ENCODE data around the gene CARNS1. TPM values are rescaled to one million over a fixed set of nuclear protein-coding genes. Genes with fewer than 3 reads are reported as not detected.
A peak's percentile ranks its signal among the peaks of the same experiment; 100 is the strongest.

The CARNS1 gene
- total and polyA plus RNA-seq, 2 experiments from 2014 or later = 1.4 to 2.1 TPM

- H3K27ac ChIP-seq = no peak overlapping the region
- DNase-seq (ENCODE audit: low read depth in 1 of 2, low spot score in 1 of 2) = peak in 1 of 2 donors; percentile 49
- TF ChIP-seq CTCF (IDR thresholded peaks at IDR 0.05; ENCODE audit: low read depth, low read length) = no peak
- H3K27me3 ChIP-seq = peaks cover 3% of the 10 kb centered on the region
- no peaks in the 10 kb centered on the region for H3K36me3 ChIP-seq
- H3K4me3 ChIP-seq = no peak overlapping the region
- H3K4me1 ChIP-seq (ENCODE audit: low read depth) = no peaks in the 10 kb centered on the region
- H3K9me3 ChIP-seq (ENCODE audit: low read depth) = no peaks in the 10 kb centered on the region
Measured at GRCh38 chr11:67409781-67410368, 5.6 kb upstream of the CARNS1 start.

- TF ChIP-seq CTCF (IDR thresholded peaks at IDR 0.05; ENCODE audit: low read depth, low read length) = no peak
- Histone ChIP-seq H3K4me3 (no peak overlapping the region), H3K9me3 (ENCODE audit: low read depth) (no peaks in the 10 kb centered on the region), H3K27ac (no peak overlapping the region), H3K36me3 (no peaks in the 10 kb centered on the region), H3K4me1 (ENCODE audit: low read depth) (no peaks in the 10 kb centered on the region), H3K27me3 (peaks cover 8% of the 10 kb centered on the region)
- no peak for DNase-seq (ENCODE audit: low read depth in 1 of 2, low spot score in 1 of 2)
Measured at GRCh38 chr11:67410369-67410831, 5.1 kb upstream of the CARNS1 start.

- no peak for DNase-seq (ENCODE audit: low read depth in 1 of 2, low spot score in 1 of 2)
- Histone ChIP-seq H3K27me3 (peaks cover 9% of the 10 kb centered on the region), H3K27ac (no peak overlapping the region), H3K9me3 (ENCODE audit: low read depth) (no peaks in the 10 kb centered on the region), H3K4me3 (no peak overlapping the region), H3K4me1 (ENCODE audit: low read depth) (no peaks in the 10 kb centered on the region), H3K36me3 (no peaks in the 10 kb centered on the region)
- TF ChIP-seq CTCF (IDR thresholded peaks at IDR 0.05; ENCODE audit: low read depth, low read length) = no peak
Measured at GRCh38 chr11:67410984-67411784, 4.3 kb upstream of the CARNS1 start.

GRCh38 chr11:67411785-67412152, 3.7 kb upstream of the CARNS1 start:
- DNase-seq (ENCODE audit: low read depth in 1 of 2, low spot score in 1 of 2) = no peak
- Histone ChIP-seq H3K27me3 (peaks cover 9% of the 10 kb centered on the region), H3K4me1 (ENCODE audit: low read depth) (no peaks in the 10 kb centered on the region)

More at GRCh38 chr11:67411785-67412152, 3.7 kb upstream of the CARNS1 start:
- TF ChIP-seq CTCF (IDR thresholded peaks at IDR 0.05; ENCODE audit: low read depth, low read length) = no peak
- Histone ChIP-seq H3K27ac (no peak overlapping the region), H3K36me3 (no peaks in the 10 kb centered on the region), H3K4me3 (no peak overlapping the region), H3K9me3 (ENCODE audit: low read depth) (no peaks in the 10 kb centered on the region)
